Liver (tissue), 3 donors: ENCODE data around the gene AMIGO2.
"Not testable (repeated sequence)": the region's sequence is repeated elsewhere in the genome, so short reads cannot be mapped to it uniquely, and the experiment has no call there.

Experiments
- ATF3 ChIP-seq: IDR thresholded peaks from 2 replicates; pipeline ENCODE4 v1.6.1; 2016; ENCODE audit warnings: antibody characterized with exemption
- CTCF ChIP-seq: fragments of 150-350 bp; IDR thresholded peaks from 2 replicates; pipeline ENCODE4 v1.5.1; 2017; ENCODE audit warnings: improper control_type of control experiment, low read depth, low read length; ENCODE audit not compliant: missing input control
- EGR1 ChIP-seq, 2 donors: IDR thresholded peaks; 2 replicates each; pipeline ENCODE4 v1.6.1; 2016 to 2018; ENCODE audit warnings: antibody characterized with exemption in 2 of 2, low read depth in 2 of 2
- FOXA2 ChIP-seq: IDR thresholded peaks from 2 replicates; pipeline ENCODE4 v1.6.1; 2016; ENCODE audit warnings: antibody characterized with exemption
- GABPA ChIP-seq, 2 donors: IDR thresholded peaks in 1 of 2; conservative IDR thresholded peaks in 1 of 2; 2 replicates each; pipeline ENCODE4 v1.6.1; 2016; ENCODE audit warnings: antibody characterized with exemption in 2 of 2, mild to moderate bottlenecking in 1 of 2, moderate library complexity in 1 of 2
- MAX ChIP-seq: IDR thresholded peaks from 2 replicates; pipeline ENCODE4 v1.6.1; 2016; ENCODE audit warnings: antibody characterized with exemption
- RXRA ChIP-seq, 2 donors: IDR thresholded peaks; 2 replicates each; pipeline ENCODE4 v1.6.1; 2017 to 2018; ENCODE audit warnings: antibody characterized with exemption in 2 of 2, mild to moderate bottlenecking in 1 of 2
- TAF1 ChIP-seq: conservative IDR thresholded peaks from 2 replicates; pipeline ENCODE4 v1.6.1; 2016; ENCODE audit warnings: antibody characterized with exemption, mild to moderate bottlenecking
- YY1 ChIP-seq: IDR thresholded peaks from 2 replicates; pipeline ENCODE4 v1.6.1; 2016; ENCODE audit warnings: antibody characterized with exemption, mild to moderate bottlenecking
- donor health status: healthy.
- donor health status: healthy.

- TF ChIP-seq CTCF; RXRA (IDR thresholded peaks at IDR 0.05); ATF3; MAX; YY1; TAF1; FOXA2; GABPA (IDR thresholded peaks at IDR 0.05 in 1 of 2, conservative IDR thresholded peaks at IDR 0.05 in 1 of 2); EGR1 (IDR thresholded peaks at IDR 0.05; ENCODE audit: low read depth in 2 of 2): not testable (repeated sequence)
Observed at GRCh38 chr12:47056944-47057343, 22.8 kb downstream of the AMIGO2 start.
